ENCODE measurements around the gene ARMCX6.

DNA sequence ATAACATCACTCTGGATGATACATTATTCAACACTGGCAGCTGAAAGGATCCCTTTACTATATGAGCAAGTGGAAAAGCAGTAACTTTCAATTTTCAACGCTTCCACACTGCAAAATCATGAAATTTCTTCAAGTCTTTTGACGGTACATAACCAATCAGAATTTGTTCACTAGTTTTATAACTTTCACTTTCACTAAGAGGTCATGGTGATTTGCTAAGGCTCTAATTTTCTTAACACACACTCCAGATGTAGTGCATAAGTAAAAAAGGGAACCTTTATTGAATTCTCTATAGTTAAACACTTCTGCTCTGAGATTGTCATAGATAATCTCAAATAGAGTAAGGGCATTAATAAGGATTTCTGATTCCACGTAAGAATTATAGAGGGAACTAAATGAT lies 37.7 kb upstream of the ARMCX6 start:
- TF ChIP-seq ZNF274 (IDR thresholded peaks at IDR 0.05; ENCODE audit: low read depth, low read length) = no peak
- no peak for TF ChIP-seq SUZ12 (IDR thresholded peaks at IDR 0.05; ENCODE audit: extremely low read depth, insufficient read depth, insufficient read length)

All from NT2/D1 (cell line).